ENCODE results near the gene ZNF655.

DNA sequence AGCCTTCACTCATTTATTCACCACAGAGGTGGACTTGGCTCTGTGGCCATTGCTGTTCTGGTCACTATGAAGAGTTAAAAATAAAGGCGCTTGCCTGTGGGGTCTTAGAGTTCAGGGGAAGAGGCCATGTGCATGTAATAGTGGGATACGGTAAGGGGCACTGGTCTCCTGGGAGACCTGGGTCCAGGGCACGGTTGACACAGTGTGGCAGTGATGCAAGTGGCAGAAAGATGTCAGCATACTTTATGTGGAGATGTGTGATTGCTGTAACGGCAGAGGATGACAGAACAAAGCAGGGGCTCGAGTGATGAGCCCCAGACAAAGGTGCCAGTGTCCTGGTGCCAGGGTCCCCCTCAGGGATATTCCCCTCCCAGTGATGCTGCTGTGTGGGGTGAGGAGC is 66.9 kb downstream of the ZNF655 start:
- TF ChIP-seq, protein P1, sequence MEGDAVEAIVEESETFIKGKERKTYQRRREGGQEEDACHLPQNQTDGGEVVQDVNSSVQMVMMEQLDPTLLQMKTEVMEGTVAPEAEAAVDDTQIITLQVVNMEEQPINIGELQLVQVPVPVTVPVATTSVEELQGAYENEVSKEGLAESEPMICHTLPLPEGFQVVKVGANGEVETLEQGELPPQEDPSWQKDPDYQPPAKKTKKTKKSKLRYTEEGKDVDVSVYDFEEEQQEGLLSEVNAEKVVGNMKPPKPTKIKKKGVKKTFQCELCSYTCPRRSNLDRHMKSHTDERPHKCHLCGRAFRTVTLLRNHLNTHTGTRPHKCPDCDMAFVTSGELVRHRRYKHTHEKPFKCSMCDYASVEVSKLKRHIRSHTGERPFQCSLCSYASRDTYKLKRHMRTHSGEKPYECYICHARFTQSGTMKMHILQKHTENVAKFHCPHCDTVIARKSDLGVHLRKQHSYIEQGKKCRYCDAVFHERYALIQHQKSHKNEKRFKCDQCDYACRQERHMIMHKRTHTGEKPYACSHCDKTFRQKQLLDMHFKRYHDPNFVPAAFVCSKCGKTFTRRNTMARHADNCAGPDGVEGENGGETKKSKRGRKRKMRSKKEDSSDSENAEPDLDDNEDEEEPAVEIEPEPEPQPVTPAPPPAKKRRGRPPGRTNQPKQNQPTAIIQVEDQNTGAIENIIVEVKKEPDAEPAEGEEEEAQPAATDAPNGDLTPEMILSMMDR (IDR thresholded peaks at IDR 0.05), result no peak
- TF ChIP-seq POLR2A (IDR thresholded peaks at IDR 0.05), result no peak
